KOPT-K1 (cell line): ENCODE measurements around the gene TMEM120A.

Experiments used
- H3K27ac ChIP-seq: fragments of 200-600 bp; sonication (generic); 2 replicates; pipeline ENCODE4 v1.5.1; 2016; ENCODE audit warnings: antibody characterized with exemption, mild to moderate bottlenecking, low read depth, low read length; ENCODE audit not compliant: poor library complexity, severe bottlenecking
- H3K36me3 ChIP-seq: fragments of 200-600 bp; sonication (generic); 2 replicates; pipeline ENCODE4 v1.5.1; 2017; ENCODE audit warnings: antibody characterized with exemption, mild to moderate bottlenecking, low read length, moderate library complexity; ENCODE audit not compliant: insufficient read depth
- H3K9me3 ChIP-seq: fragments of 200-600 bp; sonication (generic); 2 replicates; pipeline ENCODE4 v1.5.1; 2017; ENCODE audit warnings: antibody characterized with exemption, low read length, mild to moderate bottlenecking; ENCODE audit not compliant: insufficient read depth, poor library complexity, severe bottlenecking

TMEM120A gene

DNA sequence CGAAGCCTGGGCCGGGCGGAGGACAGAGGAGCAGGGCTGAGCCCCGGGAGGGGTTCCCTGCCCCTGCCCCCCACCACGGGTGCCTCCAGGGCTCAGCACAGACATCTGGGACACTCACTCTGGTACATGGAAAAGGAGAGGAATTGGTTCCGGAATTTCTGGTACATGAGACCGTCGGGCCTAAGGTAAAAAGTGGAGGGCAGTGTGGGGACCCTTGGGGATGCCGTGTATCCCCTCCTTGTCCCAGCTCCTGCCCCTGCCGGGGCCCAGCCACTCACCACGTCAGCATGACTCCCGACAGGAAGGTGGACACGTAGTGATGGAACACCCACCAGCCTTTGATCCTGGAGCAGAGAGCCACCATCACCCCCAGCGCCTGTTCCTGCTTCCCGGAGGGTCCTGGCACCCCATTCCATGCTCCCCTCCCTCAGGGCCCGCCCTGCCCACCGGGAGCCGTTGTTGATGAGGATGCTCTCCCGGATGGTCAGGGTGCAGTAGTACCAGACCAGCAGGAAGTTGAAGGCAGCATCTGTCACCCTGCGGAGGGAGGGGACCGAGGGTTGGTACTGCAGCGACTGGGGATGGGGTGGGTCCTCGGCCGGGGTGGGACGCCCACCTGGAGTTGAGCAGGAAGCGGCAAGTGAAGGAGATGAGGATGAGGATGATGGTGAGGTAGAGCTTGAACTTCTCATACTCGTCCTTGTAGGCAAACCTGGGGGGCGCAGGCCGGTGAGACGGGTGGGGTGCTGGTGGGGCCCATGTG lies 6.4 kb downstream of the TMEM120A start:
- peaks cover 42% of the 10 kb centered on the region; the same call in 1 of the 2 replicates for H3K36me3 ChIP-seq
- H3K27ac ChIP-seq, result no peak overlapping the region
- H3K9me3 ChIP-seq, result no peaks in the 10 kb centered on the region

GRCh38 chr7:75987026-75987804 lies 7.2 kb downstream of the TMEM120A start:
- H3K27ac ChIP-seq, result no peak overlapping the region
- peaks cover 47% of the 10 kb centered on the region; the same call in 1 of the 2 replicates for H3K36me3 ChIP-seq
- no peaks in the 10 kb centered on the region for H3K9me3 ChIP-seq

DNA sequence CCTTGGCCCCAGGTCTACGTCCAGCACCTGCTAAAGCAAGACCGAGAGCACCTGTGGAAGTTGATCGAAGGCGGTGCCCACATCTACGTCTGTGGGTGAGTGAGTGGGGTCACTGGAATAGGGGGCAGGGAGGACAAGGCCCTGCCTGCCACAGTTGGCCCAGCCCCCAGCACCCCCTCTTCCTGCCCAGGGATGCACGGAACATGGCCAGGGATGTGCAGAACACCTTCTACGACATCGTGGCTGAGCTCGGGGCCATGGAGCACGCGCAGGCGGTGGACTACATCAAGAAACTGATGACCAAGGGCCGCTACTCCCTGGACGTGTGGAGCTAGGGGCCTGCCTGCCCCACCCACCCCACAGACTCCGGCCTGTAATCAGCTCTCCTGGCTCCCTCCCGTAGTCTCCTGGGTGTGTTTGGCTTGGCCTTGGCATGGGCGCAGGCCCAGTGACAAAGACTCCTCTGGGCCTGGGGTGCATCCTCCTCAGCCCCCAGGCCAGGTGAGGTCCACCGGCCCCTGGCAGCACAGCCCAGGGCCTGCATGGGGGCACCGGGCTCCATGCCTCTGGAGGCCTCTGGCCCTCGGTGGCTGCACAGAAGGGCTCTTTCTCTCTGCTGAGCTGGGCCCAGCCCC lies 8.1 kb downstream of the TMEM120A start:
- no peak overlapping the region for H3K27ac ChIP-seq
- peaks cover 50% of the 10 kb centered on the region; the same call in 1 of the 2 replicates for H3K36me3 ChIP-seq
- H3K9me3 ChIP-seq, result no peaks in the 10 kb centered on the region

DNA sequence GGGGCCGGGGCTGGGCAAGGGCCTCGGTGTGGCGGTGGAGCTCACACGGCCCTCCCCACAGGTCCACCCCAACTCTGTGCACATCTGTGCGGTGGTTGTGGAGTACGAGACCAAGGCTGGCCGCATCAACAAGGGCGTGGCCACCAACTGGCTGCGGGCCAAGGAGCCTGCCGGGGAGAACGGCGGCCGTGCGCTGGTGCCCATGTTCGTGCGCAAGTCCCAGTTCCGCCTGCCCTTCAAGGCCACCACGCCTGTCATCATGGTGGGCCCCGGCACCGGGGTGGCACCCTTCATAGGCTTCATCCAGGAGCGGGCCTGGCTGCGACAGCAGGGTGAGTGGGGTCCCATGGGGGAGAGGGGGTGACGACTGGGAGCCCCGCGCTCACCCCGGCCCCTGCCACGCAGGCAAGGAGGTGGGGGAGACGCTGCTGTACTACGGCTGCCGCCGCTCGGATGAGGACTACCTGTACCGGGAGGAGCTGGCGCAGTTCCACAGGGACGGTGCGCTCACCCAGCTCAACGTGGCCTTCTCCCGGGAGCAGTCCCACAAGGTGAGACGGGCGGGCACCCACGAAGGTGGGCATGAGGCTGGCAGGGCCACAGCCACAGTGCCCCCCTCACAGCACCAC lies 8.8 kb downstream of the TMEM120A start:
- Histone ChIP-seq H3K27ac (no peak overlapping the region), H3K36me3 (peaks cover 50% of the 10 kb centered on the region; the same call in 1 of the 2 replicates), H3K9me3 (no peaks in the 10 kb centered on the region)

GRCh38 chr7:75985009-75985517 lies 9.3 kb downstream of the TMEM120A start:
- H3K27ac ChIP-seq, result no peak overlapping the region
- H3K36me3 ChIP-seq, result peaks cover 50% of the 10 kb centered on the region; the same call in 1 of the 2 replicates
- H3K9me3 ChIP-seq, result no peaks in the 10 kb centered on the region

DNA sequence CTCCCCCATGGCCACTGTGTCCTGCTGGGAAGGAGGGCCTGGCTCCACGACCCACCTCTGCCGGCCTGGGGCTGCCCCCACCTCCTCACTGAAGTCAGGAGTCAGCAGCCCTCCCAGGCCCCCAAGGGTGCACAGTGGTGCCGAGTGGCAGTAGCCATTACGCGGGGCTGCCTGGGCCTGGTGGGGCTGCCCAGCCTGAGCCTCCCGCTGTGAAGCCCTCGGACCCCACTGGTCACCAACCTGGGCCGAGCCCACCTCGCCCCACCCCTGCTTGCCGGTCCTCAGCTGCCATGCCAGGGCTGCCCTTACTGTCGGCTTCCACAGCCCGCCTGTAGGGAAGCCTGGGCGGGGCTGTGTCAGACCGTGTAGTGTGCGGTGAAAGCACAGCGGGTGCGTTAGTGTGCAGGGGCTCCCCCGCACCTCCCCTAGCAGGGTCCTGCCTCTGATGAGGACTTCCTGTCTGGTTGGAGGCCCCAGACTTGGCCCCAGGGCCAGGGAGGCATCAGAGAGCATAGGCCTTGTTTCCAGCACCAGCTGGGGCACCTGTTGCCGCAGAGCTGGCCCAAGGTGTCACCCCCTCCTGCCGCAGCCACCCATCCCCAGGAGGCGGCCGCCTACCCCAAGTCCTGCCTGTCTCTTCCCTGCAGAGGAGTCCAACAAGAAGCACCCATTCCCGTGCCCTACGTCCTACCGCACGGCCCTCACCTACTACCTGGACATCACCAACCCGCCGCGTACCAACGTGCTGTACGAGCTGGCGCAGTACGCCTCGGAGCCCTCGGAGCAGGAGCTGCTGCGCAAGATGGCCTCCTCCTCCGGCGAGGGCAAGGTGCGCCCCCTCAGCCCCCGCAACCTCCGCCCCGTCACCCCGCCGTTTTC lies 10.0 kb downstream of the TMEM120A start:
- peaks cover 50% of the 10 kb centered on the region; the same call in 1 of the 2 replicates for H3K36me3 ChIP-seq
- no peaks in the 10 kb centered on the region for H3K9me3 ChIP-seq
- no peak overlapping the region for H3K27ac ChIP-seq

- Histone ChIP-seq H3K9me3 (no peaks in the 10 kb centered on the region), H3K36me3 (peaks cover 50% of the 10 kb centered on the region; the same call in 1 of the 2 replicates), H3K27ac (no peak overlapping the region)
Observed at GRCh38 chr7:75983471-75984129, 10.8 kb downstream of the TMEM120A start.

DNA sequence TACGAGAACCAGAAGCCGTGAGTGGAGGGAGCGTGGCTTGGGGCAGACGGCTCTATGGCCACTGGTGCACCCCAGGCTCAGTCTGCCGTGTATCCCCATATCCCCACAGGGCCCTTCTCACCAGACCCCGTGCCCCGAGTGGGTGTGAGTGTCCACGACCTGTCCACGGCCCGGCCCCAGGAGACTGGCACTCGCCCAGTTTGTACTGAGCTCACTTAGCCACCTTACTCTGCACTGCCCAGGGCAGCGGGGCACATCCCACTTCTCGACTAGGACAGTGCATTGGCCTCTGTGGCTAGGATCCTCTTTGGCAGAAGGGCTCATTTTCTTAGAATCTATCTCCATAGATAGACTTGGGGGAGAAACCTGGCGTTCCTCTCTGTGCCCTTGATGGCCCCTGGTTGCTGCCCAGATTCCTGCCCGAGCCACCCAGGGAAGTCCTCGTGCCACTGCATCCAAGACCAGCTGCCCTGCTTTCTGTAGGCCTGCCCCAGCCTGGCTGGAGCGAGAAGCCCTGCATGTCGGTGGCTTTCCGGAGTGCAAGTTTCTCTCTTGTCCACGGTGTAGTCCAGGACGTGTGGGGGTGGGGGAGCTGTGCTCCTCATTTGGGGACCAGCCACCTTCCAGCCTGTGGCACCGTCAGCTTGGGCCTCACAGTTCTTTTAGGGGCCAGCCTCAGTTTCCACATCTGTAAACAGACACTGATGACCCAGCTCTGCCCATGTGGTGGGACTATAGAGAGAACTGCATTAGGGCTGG lies 11.9 kb downstream of the TMEM120A start:
- no peak overlapping the region for H3K27ac ChIP-seq
- H3K36me3 ChIP-seq, result peaks cover 47% of the 10 kb centered on the region; the same call in 1 of the 2 replicates
- H3K9me3 ChIP-seq, result no peaks in the 10 kb centered on the region

DNA sequence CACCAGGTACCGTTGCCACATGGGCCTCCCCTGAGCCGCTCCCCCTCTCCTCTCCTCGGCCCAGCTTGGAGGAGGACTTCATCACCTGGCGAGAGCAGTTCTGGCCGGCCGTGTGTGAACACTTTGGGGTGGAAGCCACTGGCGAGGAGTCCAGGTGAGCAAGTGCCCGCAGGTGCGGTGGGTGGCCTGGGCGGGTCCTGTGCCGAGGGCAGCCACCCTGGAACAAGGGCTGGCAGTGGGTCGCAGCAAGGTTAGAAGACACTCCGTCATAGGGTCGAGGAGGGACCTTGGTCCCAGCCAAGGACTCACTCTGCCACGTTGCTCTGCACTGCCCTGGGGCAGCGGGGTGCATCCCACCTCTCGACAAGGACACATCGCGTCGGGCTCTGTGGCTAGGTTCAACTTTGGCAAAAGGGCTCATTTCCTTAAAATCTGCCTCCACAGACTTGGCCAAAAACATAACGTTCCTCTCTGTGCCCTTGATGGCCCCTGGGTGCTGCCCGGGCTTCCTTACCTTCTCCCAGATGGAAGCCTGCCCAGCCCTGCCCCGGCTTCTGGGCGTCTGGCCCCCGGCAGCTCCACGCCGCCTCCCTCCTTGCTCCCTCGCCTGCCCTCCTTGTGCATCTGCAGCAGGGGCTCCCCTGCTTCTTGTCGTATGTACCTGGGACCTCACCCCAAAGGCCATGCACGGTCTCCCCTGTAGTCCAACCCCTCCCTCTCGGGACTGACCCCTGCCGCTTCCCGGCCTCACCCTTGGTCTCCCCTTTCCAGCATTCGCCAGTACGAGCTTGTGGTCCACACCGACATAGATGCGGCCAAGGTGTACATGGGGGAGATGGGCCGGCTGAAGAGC lies 12.7 kb downstream of the TMEM120A start:
- no peak overlapping the region for H3K27ac ChIP-seq
- peaks cover 42% of the 10 kb centered on the region; the same call in 1 of the 2 replicates for H3K36me3 ChIP-seq
- no peaks in the 10 kb centered on the region for H3K9me3 ChIP-seq

GRCh38 chr7:75981203-75981452 lies 13.3 kb downstream of the TMEM120A start:
- peaks cover 36% of the 10 kb centered on the region; the same call in 1 of the 2 replicates for H3K36me3 ChIP-seq
- no peaks in the 10 kb centered on the region for H3K9me3 ChIP-seq
- H3K27ac ChIP-seq, result no peak overlapping the region

DNA sequence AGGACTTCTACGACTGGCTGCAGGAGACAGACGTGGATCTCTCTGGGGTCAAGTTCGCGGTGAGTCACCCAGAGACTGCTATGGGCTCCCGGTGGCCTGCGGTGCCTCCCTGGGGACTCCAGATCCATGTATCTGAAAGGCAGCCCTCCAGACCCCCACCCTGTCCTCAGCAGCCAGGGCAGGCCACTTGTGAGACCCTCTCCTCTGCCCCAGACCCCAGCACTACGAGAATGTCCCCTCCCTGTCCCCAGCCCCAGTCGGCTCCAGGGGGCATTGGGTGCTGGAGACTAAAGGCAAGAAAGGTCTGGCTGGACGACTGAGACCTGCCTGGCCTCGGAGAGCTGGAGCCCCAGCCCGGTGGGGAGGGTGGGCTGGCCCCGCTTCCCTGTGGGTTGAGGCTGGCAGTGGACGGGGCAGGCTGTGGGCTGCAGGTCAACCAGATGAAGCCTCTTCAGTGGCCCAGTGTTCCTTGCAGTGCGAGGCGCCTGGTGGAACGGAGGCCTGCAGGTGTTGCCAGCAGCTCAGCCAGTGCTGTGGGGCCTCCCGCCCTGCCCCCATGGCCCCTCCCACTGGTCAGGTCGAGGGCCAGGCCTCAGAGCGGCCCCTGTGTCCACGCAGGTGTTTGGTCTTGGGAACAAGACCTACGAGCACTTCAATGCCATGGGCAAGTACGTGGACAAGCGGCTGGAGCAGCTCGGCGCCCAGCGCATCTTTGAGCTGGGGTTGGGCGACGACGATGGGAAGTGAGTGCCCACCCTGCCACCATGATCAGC lies 13.8 kb downstream of the TMEM120A start:
- no peaks in the 10 kb centered on the region for H3K9me3 ChIP-seq
- no peak overlapping the region for H3K27ac ChIP-seq
- peaks cover 31% of the 10 kb centered on the region; the same call in 1 of the 2 replicates for H3K36me3 ChIP-seq
